ENCODE data around the gene DOP1A. TPM values are rescaled to one million over a fixed set of nuclear protein-coding genes. Genes with fewer than 3 reads are reported as not detected.

Gene DOP1A
- total RNA-seq, 1 experiment from 2014 or later = 50.2 TPM

Other genes with a start within 250 kb of the DOP1A start
- gene UBE3D, start 1.8 kb upstream of the DOP1A start, total RNA-seq (2014; rRNA removed; shearing (Covaris generic); ENCODE audit: low replicate concordance) = 25.1 and 25.9 TPM in 2 replicates
- 10.6 and 28.0 TPM in 2 replicates for gene PGM3, start 125.6 kb downstream of the DOP1A start, total RNA-seq (2014; rRNA removed; shearing (Covaris generic); ENCODE audit: low replicate concordance)
- 1.9 and 2.0 TPM in 2 replicates for gene RWDD2A, start 125.7 kb downstream of the DOP1A start, total RNA-seq (2014; rRNA removed; shearing (Covaris generic); ENCODE audit: low replicate concordance)